B cell (primary cell): ENCODE data around the gene KLHL11. TPM values are rescaled to one million over a fixed set of nuclear protein-coding genes. Genes with fewer than 3 reads are reported as not detected.

Source experiments
- ATAC-seq: fragments of 200-7000 bp; cut with Tn5 transposase; one replicate; pipeline ENCODE4 v1.10.0; 2021; ENCODE audit warnings: low read depth, mild to moderate bottlenecking, moderate number of reproducible peaks, moderate library complexity
- CTCF ChIA-PET: fragments of 350-600 bp; sonication (Branson Sonifier 250); formaldehyde crosslinking; loops from one replicate; lab custom pipeline; 2021; ENCODE audit warnings: antibody characterized with exemption, inconsistent platforms; lab: Charles Lee
- POLR2A ChIA-PET: fragments of 350-600 bp; sonication (Branson Sonifier 250); formaldehyde crosslinking; loops from one replicate; lab custom pipeline; 2021; ENCODE audit warnings: antibody characterized with exemption; lab: Charles Lee
- DNase-seq: peaks from one replicate; pipeline ENCODE4 v3.0.0; 2013
- H2AFZ ChIP-seq: 2 replicates; pipeline ENCODE4 v1.6.1; 2012; ENCODE audit warnings: mild to moderate bottlenecking, low read depth, low read length; ENCODE audit not compliant: insufficient read depth, poor library complexity, severe bottlenecking
- H3K27ac ChIP-seq, 2 donors: 1 replicate in 1 of 2; 2 replicates in 1 of 2; pipeline ENCODE4 v1.5.1; 2012 to 2013; ENCODE audit warnings: low read length in 2 of 2, mild to moderate bottlenecking in 2 of 2, moderate library complexity in 1 of 2
- H3K27me3 ChIP-seq, 4 experiments: fragments of 200-600 bp in 1 of 4; sonication (generic) in 1 of 4; replicated peaks in 1 of 4; 1 replicate in 2 of 4; 2 replicates in 2 of 4; pipeline versions ENCODE4 v1.6.1 to v1.7.0; 2013 to 2016; ENCODE audit warnings: low read length in 3 of 4, mild to moderate bottlenecking in 2 of 4, mixed read lengths in 1 of 4, moderate library complexity in 1 of 4; ENCODE audit not compliant: insufficient read depth in 4 of 4, control insufficient read depth in 3 of 4; ENCODE audit errors: control extremely low read depth in 1 of 4
- H3K36me3 ChIP-seq, 2 experiments: replicated peaks in 1 of 2; 1 replicate in 1 of 2; 2 replicates in 1 of 2; pipeline versions ENCODE4 v1.6.1 to v1.7.1; 2013; ENCODE audit warnings: low read length in 1 of 2; ENCODE audit not compliant: insufficient read depth in 2 of 2, control insufficient read depth in 1 of 2; ENCODE audit errors: control extremely low read depth in 1 of 2, extremely low read depth in 1 of 2
- H3K4me1 ChIP-seq, 2 donors: fragments of 200-600 bp in 1 of 2; sonication (generic) in 1 of 2; 1 replicate in 1 of 2; 2 replicates in 1 of 2; pipeline versions ENCODE4 v1.5.1 to v1.6.1; 2013 to 2017; ENCODE audit warnings: low read length in 2 of 2; ENCODE audit not compliant: control insufficient read depth in 2 of 2, insufficient read depth in 2 of 2
- H3K4me2 ChIP-seq: replicated peaks from 2 replicates; pipeline ENCODE3; 2012; ENCODE audit warnings: mild to moderate bottlenecking, low read depth, low read length; ENCODE audit not compliant: poor library complexity, severe bottlenecking
- H3K4me3 ChIP-seq, 5 experiments: fragments of 200-600 bp in 1 of 5; sonication (generic) in 1 of 5; 1 replicate in 3 of 5; 2 replicates in 2 of 5; pipeline versions ENCODE4 v1.5.1 to v1.7.0; 2011 to 2016; ENCODE audit warnings: low read length in 4 of 5, mild to moderate bottlenecking in 4 of 5, low read depth in 2 of 5, control low read depth in 1 of 5, moderate library complexity in 1 of 5; ENCODE audit not compliant: insufficient read depth in 1 of 5; ENCODE audit errors: control extremely low read depth in 1 of 5, extremely low read depth in 1 of 5
- H3K79me2 ChIP-seq: fragments of 200-600 bp; sonication (generic); one replicate; pipeline ENCODE4 v1.6.0; 2016; ENCODE audit warnings: low read length; ENCODE audit not compliant: control insufficient read depth, insufficient read depth
- H3K9ac ChIP-seq: fragments of 200-600 bp; sonication (generic); 2 replicates; pipeline ENCODE4 v1.6.1; 2017; ENCODE audit warnings: mild to moderate bottlenecking, low read length, moderate library complexity
- H3K9me3 ChIP-seq, 3 donors: one replicate each; pipeline versions ENCODE4 v1.6.1 to v1.7.1; 2013; ENCODE audit warnings: low read length in 2 of 3; ENCODE audit not compliant: control insufficient read depth in 2 of 3, insufficient read depth in 1 of 3; ENCODE audit errors: control extremely low read depth in 1 of 3
- H4K20me1 ChIP-seq: 2 replicates; pipeline ENCODE4 v1.6.0; 2012; ENCODE audit warnings: mild to moderate bottlenecking, low read length; ENCODE audit not compliant: insufficient read depth, control insufficient read depth, poor library complexity, severe bottlenecking
- H3K27ac Mint-ChIP-seq: one replicate; pipeline ENCODE4 v1.8.0; 2021; ENCODE audit warnings: mixed read lengths
- H3K27me3 Mint-ChIP-seq: one replicate; pipeline ENCODE4 v1.8.0; 2021; ENCODE audit warnings: mixed read lengths
- H3K4me1 Mint-ChIP-seq: one replicate; pipeline ENCODE4 v1.8.0; 2021; ENCODE audit warnings: mixed read lengths
- H3K4me3 Mint-ChIP-seq: one replicate; pipeline ENCODE4 v1.8.0; 2021; ENCODE audit warnings: mixed read lengths
- H3K9me3 Mint-ChIP-seq: one replicate; pipeline ENCODE4 v1.8.0; 2022; ENCODE audit warnings: mixed read lengths; ENCODE audit not compliant: insufficient read depth
- CTCF ChIP-seq: fragments of 200-600 bp; IDR thresholded peaks from one replicate; pipeline ENCODE4 v1.8.0; 2022; ENCODE audit warnings: antibody characterized with exemption, mild to moderate bottlenecking
- EZH2 ChIP-seq: IDR thresholded peaks from 2 replicates; pipeline ENCODE4 v1.6.1; 2012; ENCODE audit warnings: borderline replicate concordance, low read depth, mild to moderate bottlenecking, moderate library complexity, low read length; ENCODE audit not compliant: insufficient read depth, poor library complexity, severe bottlenecking
- WGBS: methylation state at CpG from one replicate; pipeline ENCODE4 v1.1.5; 2013; ENCODE audit warnings: missing lambda C conversion rate; ENCODE audit not compliant: insufficient coverage; 5-methylcytosine and 5-hydroxymethylcytosine counted together
- intact Hi-C: fragments of 100-400 bp; cut with micrococcal nuclease; formaldehyde crosslinking; loops from one replicate; pipeline ENCODE4 v1.10.0; 2022
- polyA plus RNA-seq: library from polyadenylated mRNA; depleted of rRNA; stranded (reverse); fragments of >200 nt; gene quantifications from 2 replicates; pipeline ENCODE4 v1.2.3, GENCODE V29; 2012
- total RNA-seq, 2 donors: library from RNA; stranded (reverse); fragments of 120-200 nt in 1 of 2; gene quantifications; 1 replicate in 1 of 2; 2 replicates in 1 of 2; pipeline versions ENCODE4 v1.2.3 to v1.2.4, GENCODE V29; 2013 to 2022

KLHL11 gene
- total and polyA plus RNA-seq, 2 donors (not counting 1 experiment from before 2014, with no cell fraction given) = 4.2 to 18.7 TPM

- Histone ChIP-seq H2AFZ (peak within 1 kb of the TSS; percentile 97), H4K20me1 (no peaks in the 10 kb centered on the region), H3K36me3 (peaks cover 0 to 5% of the 10 kb centered on the region in 2 experiments), H3K79me2 (peaks cover 7% of the 10 kb centered on the region), H3K4me2 (peak within 1 kb of the TSS; percentile 90), H3K9me3 (no peaks in the 10 kb centered on the region), H3K27ac (no peak within 1 kb of the TSS), H3K9ac (peak within 1 kb of the TSS; percentile 88), H3K4me1 (peaks cover 12 to 14% of the 10 kb centered on the region in 2 donors), H3K4me3 (peak within 1 kb of the TSS in 4 of 5 experiments; percentile 62 to 80 (median 70)), H3K27me3 (peaks cover 0 to 13% (median 0%) of the 10 kb centered on the region in 4 experiments)
- intact Hi-C loops = no loop called here
- H3K4me1 Mint-ChIP-seq = peaks cover 13% of the 10 kb centered on the region
- H3K9me3 Mint-ChIP-seq = no peaks in the 10 kb centered on the region
- ChIA-PET POLR2A (no interaction called here), CTCF (interaction anchor here (1.2 to 1.3 kb wide), 2 partner anchors 26 to 189 kb away, joined by 3 to 5 read pairs; partner anchors contain the start of gene P3H4)
- ATAC-seq (no peak), DNase-seq (no peak)
- no peak within 1 kb of the TSS for H3K27ac Mint-ChIP-seq
- peak within 1 kb of the TSS; percentile 92 for H3K4me3 Mint-ChIP-seq
- 90% methylated on average over 13 of the region's 15 CpGs for WGBS
- TF ChIP-seq CTCF (no peak), EZH2 (no peak)
- no peaks in the 10 kb centered on the region for H3K27me3 Mint-ChIP-seq
Observed at GRCh38 chr17:41837761-41838538, 27.3 kb downstream of the KLHL11 start, which contains the start of gene KLHL10. Gene KLHL10 (plus strand): TSS chr17:41837825. CDS start chr17:41837933, 108 bp downstream.
